AG04449 (cell line): ENCODE data around the gene PCBP1.
"Not testable (repeated sequence)": the region's sequence is repeated elsewhere in the genome, so short reads cannot be mapped to it uniquely, and the experiment has no call there.

Experiments
- CTCF ChIA-PET: fragments of 350-600 bp; formaldehyde crosslinking; extraction: SDS; loops from one replicate; lab custom pipeline; 2021; ENCODE audit warnings: antibody characterized with exemption; lab: Yijun Ruan, JAX
- POLR2A ChIA-PET: fragments of 400-600, 350-600 bp; formaldehyde crosslinking; extraction: SDS; loops from one replicate; lab custom pipeline; 2020; ENCODE audit warnings: antibody characterized with exemption, inconsistent platforms; lab: Yijun Ruan, JAX
- DNase-seq: peaks from one replicate; pipeline ENCODE4 v3.0.0-alpha.2; 2010; ENCODE audit warnings: low read depth, low spot score
- H3K4me3 ChIP-seq: 2 replicates; pipeline ENCODE4 v1.5.1; 2011; ENCODE audit warnings: low read depth, mild to moderate bottlenecking, control low read depth, low read length
- TF ChIP-seq, protein P1 (sequence below): IDR thresholded peaks from one replicate; pipeline ENCODE4 v1.5.1; 2011; ENCODE audit warnings: mild to moderate bottlenecking, moderate library complexity, low read length, control low read depth, inconsistent platforms; ENCODE audit not compliant: insufficient read depth; ENCODE audit errors: missing control alignments

Gene PCBP1

DNA sequence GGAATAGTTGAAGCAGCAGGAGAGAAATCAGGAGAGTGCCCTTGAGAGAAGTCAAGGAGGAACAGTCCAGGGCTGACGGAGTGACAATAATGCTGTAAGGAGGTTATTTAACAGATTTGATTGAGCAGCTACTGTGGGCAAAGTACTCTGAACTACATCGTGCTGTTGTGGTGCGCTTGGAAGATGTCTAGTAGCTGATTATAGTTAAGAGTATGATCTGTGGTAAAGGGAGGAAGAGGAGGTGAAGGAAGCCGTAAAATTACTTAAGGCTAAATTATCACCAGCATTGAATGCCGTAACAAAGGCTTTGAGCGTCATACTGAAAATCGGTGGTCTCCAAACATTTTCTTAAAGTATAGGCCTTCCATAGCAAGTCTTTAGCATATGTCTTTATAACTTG lies 4.5 kb downstream of the PCBP1 start:
- DNase-seq: no peak
- CTCF ChIA-PET: interaction anchor here (1.1 to 2.0 kb wide), 4 partner anchors 12 to 201 kb away, joined by 3 to 7 read pairs (median 5); no protein-coding TSS in a partner anchor
- POLR2A ChIA-PET: interaction anchor here (1.0 kb wide), 1 partner anchor 33 kb away, joined by 3 read pairs; no protein-coding TSS in a partner anchor
- TF ChIP-seq, protein P1, sequence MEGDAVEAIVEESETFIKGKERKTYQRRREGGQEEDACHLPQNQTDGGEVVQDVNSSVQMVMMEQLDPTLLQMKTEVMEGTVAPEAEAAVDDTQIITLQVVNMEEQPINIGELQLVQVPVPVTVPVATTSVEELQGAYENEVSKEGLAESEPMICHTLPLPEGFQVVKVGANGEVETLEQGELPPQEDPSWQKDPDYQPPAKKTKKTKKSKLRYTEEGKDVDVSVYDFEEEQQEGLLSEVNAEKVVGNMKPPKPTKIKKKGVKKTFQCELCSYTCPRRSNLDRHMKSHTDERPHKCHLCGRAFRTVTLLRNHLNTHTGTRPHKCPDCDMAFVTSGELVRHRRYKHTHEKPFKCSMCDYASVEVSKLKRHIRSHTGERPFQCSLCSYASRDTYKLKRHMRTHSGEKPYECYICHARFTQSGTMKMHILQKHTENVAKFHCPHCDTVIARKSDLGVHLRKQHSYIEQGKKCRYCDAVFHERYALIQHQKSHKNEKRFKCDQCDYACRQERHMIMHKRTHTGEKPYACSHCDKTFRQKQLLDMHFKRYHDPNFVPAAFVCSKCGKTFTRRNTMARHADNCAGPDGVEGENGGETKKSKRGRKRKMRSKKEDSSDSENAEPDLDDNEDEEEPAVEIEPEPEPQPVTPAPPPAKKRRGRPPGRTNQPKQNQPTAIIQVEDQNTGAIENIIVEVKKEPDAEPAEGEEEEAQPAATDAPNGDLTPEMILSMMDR: no peak
- no peak overlapping the region for H3K4me3 ChIP-seq

DNA sequence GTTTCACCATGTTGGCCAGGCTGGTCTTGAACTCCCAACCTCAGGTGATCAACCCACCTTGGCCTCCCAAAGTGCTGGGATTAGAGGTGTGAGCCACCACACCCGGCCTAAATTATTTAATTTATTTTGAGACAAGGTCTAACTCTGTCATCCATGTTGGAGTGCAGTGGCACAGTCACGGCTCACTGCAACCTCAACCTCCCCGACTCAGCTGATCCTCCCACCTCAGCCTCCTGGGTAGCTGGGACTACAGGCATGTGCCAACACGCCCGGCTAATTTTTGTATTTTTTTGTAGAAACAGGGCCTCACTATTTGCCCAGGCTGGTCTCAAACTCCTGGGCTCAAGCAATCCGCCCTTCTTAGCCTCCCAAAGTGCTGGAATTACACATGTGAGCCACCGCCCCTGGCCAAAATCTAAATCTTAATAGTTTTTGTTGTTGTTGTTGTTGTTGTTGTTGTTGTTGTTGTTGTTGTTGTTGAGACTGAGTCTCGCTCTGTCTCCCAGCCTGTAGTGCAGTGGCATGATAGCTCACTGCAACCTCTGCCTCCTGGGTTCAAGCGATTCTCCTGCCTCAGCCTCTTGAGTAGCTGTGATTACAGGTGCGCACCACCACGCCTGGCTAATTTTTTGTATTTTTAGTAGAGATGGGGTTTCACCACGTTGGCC lies 5.4 kb downstream of the PCBP1 start:
- DNase-seq, H3K4me3 ChIP-seq, POLR2A ChIA-PET: not testable (repeated sequence)
- CTCF ChIA-PET: interaction anchor here (1.5 to 2.0 kb wide), 2 partner anchors 11 to 50 kb away, joined by 6 to 7 read pairs; no protein-coding TSS in a partner anchor

DNA sequence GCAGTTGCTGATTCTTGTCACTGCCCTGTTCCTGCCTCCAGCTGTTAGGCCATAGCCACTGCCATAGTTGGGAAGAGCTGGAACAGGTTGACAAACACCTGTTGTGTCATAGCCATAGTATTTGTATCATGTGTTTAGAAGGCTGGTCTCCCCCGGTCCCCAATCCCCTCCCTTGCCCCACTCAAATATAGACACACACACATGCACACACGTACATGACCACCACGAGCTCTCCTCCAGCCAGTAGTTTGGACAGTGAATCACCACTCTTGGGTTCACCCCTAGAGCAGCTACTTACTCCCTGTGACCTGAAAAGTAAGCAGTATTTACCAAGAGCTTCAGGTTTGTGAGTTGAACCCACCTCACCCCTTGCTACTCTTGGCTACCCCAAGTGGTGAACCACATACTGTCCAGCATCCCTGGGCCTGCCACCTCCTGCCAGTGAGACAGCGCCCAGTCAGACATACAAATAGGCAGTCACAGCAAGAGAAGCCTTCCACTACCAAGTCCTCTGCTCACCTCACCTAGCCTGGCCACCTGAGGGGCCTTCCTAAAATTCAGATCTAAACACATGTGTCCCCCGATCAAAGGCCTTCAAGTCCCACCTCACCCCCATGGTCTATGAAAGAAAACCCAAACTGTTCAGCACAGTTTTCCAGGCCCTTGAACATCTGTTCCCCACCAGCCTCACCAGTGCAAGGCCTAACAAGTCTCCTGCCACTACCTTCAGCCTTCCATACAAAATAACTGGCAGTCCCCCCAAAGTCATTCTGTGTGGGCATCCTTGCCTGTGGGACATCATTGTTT lies 7.1 kb downstream of the PCBP1 start:
- TF ChIP-seq, protein P1: no peak
- CTCF ChIA-PET: interaction anchor here (0.7 to 1.2 kb wide), 3 partner anchors 9 to 182 kb away, joined by 3 to 4 read pairs (median 3); no protein-coding TSS in a partner anchor
- POLR2A ChIA-PET: interaction anchor here (1.0 kb wide), 1 partner anchor 204 kb away, joined by 3 read pairs; no protein-coding TSS in a partner anchor
- no peak for DNase-seq
- no peak overlapping the region for H3K4me3 ChIP-seq

GRCh38 chr2:70094978-70095719 lies 7.9 kb downstream of the PCBP1 start:
- H3K4me3 ChIP-seq: no peak overlapping the region
- POLR2A ChIA-PET: no interaction called here
- CTCF ChIA-PET: interaction anchor here (1.0 kb wide), 1 partner anchor 48 kb away, joined by 3 read pairs; no protein-coding TSS in a partner anchor
- no peak for DNase-seq
- TF ChIP-seq, protein P1: no peak

GRCh38 chr2:70095720-70096670 lies 8.7 kb downstream of the PCBP1 start:
- POLR2A ChIA-PET: no interaction called here
- H3K4me3 ChIP-seq: no peak overlapping the region
- no peak for DNase-seq
- TF ChIP-seq, protein P1: no peak
- CTCF ChIA-PET: interaction anchor here (1.0 kb wide), 1 partner anchor 47 kb away, joined by 3 read pairs; no protein-coding TSS in a partner anchor
